ENCODE measurements around the gene SNAI1.

GRCh38 chr20:49936153-49937026, 46.4 kb upstream of the SNAI1 start, which contains the start of gene RNF114:
- TF ChIP-seq CTCF (IDR thresholded peaks at IDR 0.05) (peak in 4 of 12 donors; percentile 15 to 45 (median 26)), POLR2A (IDR thresholded peaks at IDR 0.05) (peak; percentile 46 to 85)
